Vagina (tissue), 2 donors: ENCODE data around the gene MGAT3. TPM values are rescaled to one million over a fixed set of nuclear protein-coding genes. Genes with fewer than 3 reads are reported as not detected.

Source experiments
- DNase-seq, 2 donors: peaks; one replicate each; pipeline ENCODE4 v3.0.0-alpha.2; 2017; ENCODE audit errors: extremely low spot score in 2 of 2
- H3K27ac ChIP-seq: fragments of 200-600 bp; sonication (generic); one replicate; pipeline ENCODE4 v1.5.1; 2019
- H3K27me3 ChIP-seq: fragments of 200-600 bp; sonication (generic); one replicate; pipeline ENCODE4 v1.5.1; 2019
- H3K36me3 ChIP-seq, 2 donors: fragments of 200-600 bp; sonication (generic); one replicate each; pipeline ENCODE4 v1.5.1; 2017 to 2019
- H3K4me1 ChIP-seq: fragments of 200-600 bp; sonication (generic); one replicate; pipeline ENCODE4 v1.5.1; 2019
- H3K4me3 ChIP-seq, 2 donors: fragments of 200-600 bp; sonication (generic); 1 replicate in 1 of 2; 2 replicates in 1 of 2; pipeline ENCODE4 v1.5.1; 2016 to 2019
- H3K9me3 ChIP-seq: fragments of 200-600 bp; sonication (generic); one replicate; pipeline ENCODE4 v1.5.1; 2019
- POLR2A ChIP-seq, 2 donors: fragments of 450-650 bp; IDR thresholded peaks; one replicate each; pipeline ENCODE4 v1.6.1; 2017; ENCODE audit warnings: antibody characterized with exemption in 2 of 2, mild to moderate bottlenecking in 2 of 2, moderate library complexity in 2 of 2
- POLR2AphosphoS5 ChIP-seq, 2 donors: sonication (generic); formaldehyde crosslinking; IDR thresholded peaks; one replicate each; pipeline ENCODE4 v1.9.0; 2017; ENCODE audit warnings: antibody characterized with exemption in 2 of 2, mild to moderate bottlenecking in 2 of 2, low read depth in 1 of 2; ENCODE audit not compliant: insufficient read depth in 1 of 2
- intact Hi-C: fragments of 100-400 bp; cut with DNase I; formaldehyde crosslinking; loops from one replicate; pipeline ENCODE4 v1.15.1; 2023
- total RNA-seq: library from RNA; depleted of rRNA; stranded (reverse); fragments of >200 nt; gene quantifications from one replicate; pipeline ENCODE4 v1.2.3, GENCODE V29; 2016
- TF ChIP-seq, protein P1 (sequence below), 3 experiments: fragments of 450-650 bp in 2 of 3; fragments of 200-600 bp in 1 of 3; sonication (generic) in 1 of 3; IDR thresholded peaks; one replicate each; pipeline ENCODE4 v1.5.1; 2017 to 2019; ENCODE audit warnings: antibody characterized with exemption in 3 of 3, mild to moderate bottlenecking in 2 of 3, moderate library complexity in 2 of 3

The MGAT3 gene
- total RNA-seq, 1 donor from 2014 or later, result 0.98 TPM

DNA sequence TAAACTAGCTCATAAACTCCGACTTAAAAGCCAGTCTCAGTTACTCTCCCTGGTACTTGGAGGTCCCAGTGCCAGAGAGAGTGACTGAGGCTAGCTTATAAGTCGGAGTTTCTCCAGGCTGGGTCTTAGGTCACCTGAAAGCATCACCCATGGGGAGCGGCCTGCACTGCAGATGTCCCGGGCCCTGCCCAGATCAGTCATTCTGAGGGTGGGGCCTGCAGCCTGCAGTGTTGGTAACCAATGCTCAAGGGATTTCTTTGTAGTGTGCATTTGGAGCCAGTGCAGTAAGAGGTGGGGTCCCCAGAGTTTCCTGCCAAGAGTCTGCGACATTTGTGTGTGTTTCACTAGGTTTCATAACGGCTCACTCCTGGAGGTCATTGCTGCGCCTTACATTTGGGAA lies 42.4 kb upstream of the MGAT3 start:
- intact Hi-C loops, result no loop called here
- peaks cover 22% of the 10 kb centered on the region for H3K4me1 ChIP-seq
- H3K27me3 ChIP-seq, result no peaks in the 10 kb centered on the region
- H3K27ac ChIP-seq, result no peak overlapping the region
- TF ChIP-seq POLR2A (IDR thresholded peaks at IDR 0.05) (no peak), POLR2AphosphoS5 (IDR thresholded peaks at IDR 0.05; ENCODE audit: insufficient read depth in 1 of 2, low read depth in 1 of 2) (no peak)
- DNase-seq, result no peak
- H3K4me3 ChIP-seq, result no peak overlapping the region
- no peaks in the 10 kb centered on the region for H3K9me3 ChIP-seq
- H3K36me3 ChIP-seq, result peaks cover 0 to 45% of the 10 kb centered on the region in 2 donors

DNA sequence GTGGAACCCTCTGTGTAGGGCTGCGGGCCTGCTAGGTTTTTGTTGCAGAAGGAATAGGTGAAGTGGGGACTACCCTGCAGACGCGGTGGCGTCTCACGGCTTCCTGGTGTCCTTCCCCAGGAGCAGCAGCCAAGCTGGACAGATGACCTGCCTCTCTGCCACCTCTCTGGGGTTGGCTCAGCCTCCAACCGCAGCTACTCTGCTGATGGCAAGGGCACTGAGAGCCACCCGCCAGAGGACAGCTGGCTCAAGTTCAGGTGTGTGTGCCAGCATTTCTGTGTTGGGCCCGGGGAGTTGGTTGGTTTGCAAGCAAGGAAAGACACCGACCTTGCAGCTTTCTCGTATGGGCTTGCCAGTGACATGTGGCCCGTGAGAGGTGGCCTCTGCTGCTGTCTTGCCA lies 41.9 kb upstream of the MGAT3 start:
- H3K27me3 ChIP-seq, result no peaks in the 10 kb centered on the region
- H3K9me3 ChIP-seq, result no peaks in the 10 kb centered on the region
- no peak overlapping the region for H3K27ac ChIP-seq
- H3K4me3 ChIP-seq, result no peak overlapping the region
- peaks cover 20% of the 10 kb centered on the region for H3K4me1 ChIP-seq
- intact Hi-C loops, result no loop called here
- peaks cover 0 to 49% of the 10 kb centered on the region in 2 donors for H3K36me3 ChIP-seq
- TF ChIP-seq POLR2A (IDR thresholded peaks at IDR 0.05), result no peak
- DNase-seq, result no peak

DNA sequence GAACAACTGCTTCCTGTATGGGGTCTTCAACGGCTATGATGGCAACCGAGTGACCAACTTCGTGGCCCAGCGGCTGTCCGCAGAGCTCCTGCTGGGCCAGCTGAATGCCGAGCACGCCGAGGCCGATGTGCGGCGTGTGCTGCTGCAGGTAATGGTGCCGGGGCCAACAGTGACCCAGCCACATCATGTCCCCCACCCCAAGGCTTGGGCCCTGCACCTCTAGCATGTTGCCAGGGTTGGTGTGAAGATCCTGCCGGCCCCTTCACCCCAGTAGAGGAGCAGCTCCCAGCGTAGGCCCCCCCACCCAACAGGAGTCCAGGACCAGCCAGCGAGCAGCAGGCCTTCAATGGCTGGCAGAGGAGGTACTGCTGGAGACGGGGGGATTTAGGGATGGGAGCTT lies 41.3 kb upstream of the MGAT3 start:
- DNase-seq, result no peak
- no peak overlapping the region for H3K27ac ChIP-seq
- H3K9me3 ChIP-seq, result no peaks in the 10 kb centered on the region
- TF ChIP-seq POLR2A (IDR thresholded peaks at IDR 0.05), result no peak
- TF ChIP-seq, protein P1, sequence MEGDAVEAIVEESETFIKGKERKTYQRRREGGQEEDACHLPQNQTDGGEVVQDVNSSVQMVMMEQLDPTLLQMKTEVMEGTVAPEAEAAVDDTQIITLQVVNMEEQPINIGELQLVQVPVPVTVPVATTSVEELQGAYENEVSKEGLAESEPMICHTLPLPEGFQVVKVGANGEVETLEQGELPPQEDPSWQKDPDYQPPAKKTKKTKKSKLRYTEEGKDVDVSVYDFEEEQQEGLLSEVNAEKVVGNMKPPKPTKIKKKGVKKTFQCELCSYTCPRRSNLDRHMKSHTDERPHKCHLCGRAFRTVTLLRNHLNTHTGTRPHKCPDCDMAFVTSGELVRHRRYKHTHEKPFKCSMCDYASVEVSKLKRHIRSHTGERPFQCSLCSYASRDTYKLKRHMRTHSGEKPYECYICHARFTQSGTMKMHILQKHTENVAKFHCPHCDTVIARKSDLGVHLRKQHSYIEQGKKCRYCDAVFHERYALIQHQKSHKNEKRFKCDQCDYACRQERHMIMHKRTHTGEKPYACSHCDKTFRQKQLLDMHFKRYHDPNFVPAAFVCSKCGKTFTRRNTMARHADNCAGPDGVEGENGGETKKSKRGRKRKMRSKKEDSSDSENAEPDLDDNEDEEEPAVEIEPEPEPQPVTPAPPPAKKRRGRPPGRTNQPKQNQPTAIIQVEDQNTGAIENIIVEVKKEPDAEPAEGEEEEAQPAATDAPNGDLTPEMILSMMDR (IDR thresholded peaks at IDR 0.05), result no peak
- TF ChIP-seq POLR2AphosphoS5 (IDR thresholded peaks at IDR 0.05; ENCODE audit: insufficient read depth in 1 of 2, low read depth in 1 of 2), result no peak
- no peaks in the 10 kb centered on the region for H3K27me3 ChIP-seq
- peaks cover 20% of the 10 kb centered on the region for H3K4me1 ChIP-seq
- no peak overlapping the region for H3K4me3 ChIP-seq
- intact Hi-C loops, result no loop called here
- H3K36me3 ChIP-seq, result peaks cover 0 to 54% of the 10 kb centered on the region in 2 donors

DNA sequence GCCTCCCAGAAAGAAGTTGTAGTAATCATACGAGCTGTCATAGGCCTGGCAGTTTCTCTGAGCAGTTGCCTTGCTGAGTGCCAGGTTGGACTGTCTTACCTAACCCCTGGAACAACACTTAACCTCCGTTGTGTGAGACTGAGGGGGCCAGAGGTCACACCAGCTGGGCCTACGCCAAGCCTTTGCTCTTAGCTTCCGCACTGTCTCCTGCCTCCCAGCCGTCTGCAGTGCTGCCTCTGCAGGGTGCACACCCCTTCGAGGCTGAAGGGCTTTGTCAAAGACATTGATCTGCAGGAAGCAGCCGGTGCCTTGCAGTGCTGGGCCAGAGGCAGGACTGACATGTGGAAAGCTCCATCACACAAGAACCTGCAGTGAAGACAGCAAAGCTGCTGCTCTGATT lies 40.5 kb upstream of the MGAT3 start:
- intact Hi-C loops, result no loop called here
- DNase-seq, result no peak
- Histone ChIP-seq H3K9me3 (no peaks in the 10 kb centered on the region), H3K4me3 (no peak overlapping the region), H3K36me3 (peaks cover 0 to 59% of the 10 kb centered on the region in 2 donors), H3K27me3 (no peaks in the 10 kb centered on the region), H3K4me1 (peaks cover 20% of the 10 kb centered on the region), H3K27ac (no peak overlapping the region)
- TF ChIP-seq POLR2A (IDR thresholded peaks at IDR 0.05) (no peak), POLR2AphosphoS5 (IDR thresholded peaks at IDR 0.05; ENCODE audit: insufficient read depth in 1 of 2, low read depth in 1 of 2) (no peak)
- TF ChIP-seq, protein P1 (IDR thresholded peaks at IDR 0.05), result no peak

DNA sequence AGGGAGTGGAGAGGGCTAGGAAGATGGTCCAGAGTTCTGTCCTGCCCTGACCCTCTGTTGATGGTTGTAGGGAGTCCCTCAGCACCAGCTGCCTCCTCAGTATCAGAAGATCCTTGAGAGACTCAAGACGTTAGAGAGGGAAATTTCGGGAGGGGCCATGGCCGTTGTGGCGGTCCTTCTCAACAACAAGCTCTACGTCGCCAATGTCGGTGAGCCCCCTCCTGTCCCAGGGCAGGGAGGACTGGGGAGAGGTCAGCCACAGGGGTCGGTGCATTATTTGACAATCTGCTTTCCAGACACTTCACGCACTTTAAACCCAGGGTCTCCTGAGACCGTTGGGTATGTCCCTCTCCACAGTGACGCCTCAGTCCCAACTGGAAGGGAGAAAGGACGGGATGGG lies 39.2 kb upstream of the MGAT3 start:
- intact Hi-C loops, result no loop called here

DNA sequence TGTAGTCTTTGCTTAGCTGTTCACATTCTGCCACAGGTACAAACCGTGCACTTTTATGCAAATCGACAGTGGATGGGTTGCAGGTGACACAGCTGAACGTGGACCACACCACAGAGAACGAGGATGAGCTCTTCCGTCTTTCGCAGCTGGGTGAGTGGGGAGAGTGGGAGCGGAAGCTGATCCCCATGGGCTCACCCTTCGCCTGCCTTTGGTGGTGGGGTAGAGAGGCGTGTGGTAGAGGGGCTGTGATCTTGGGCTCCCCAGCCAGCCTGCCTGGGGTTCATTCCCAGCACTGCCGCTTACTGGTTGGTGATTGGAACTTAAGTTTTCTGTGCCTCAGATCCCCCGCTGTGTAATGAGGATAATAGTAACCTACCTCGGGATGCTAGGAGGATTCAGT lies 38.1 kb upstream of the MGAT3 start:
- H3K36me3 ChIP-seq, result peaks cover 0 to 75% of the 10 kb centered on the region in 2 donors
- H3K4me1 ChIP-seq, result peaks cover 14% of the 10 kb centered on the region

More for the DNA sequence above, 39.2 kb upstream of the MGAT3 start:
- H3K4me1 ChIP-seq, result peaks cover 14% of the 10 kb centered on the region
- no peak overlapping the region for H3K4me3 ChIP-seq
- H3K27me3 ChIP-seq, result no peaks in the 10 kb centered on the region
- H3K27ac ChIP-seq, result no peak overlapping the region
- no peak for DNase-seq
- no peaks in the 10 kb centered on the region for H3K9me3 ChIP-seq
- TF ChIP-seq, protein P1 (IDR thresholded peaks at IDR 0.05), result no peak
- TF ChIP-seq POLR2A (IDR thresholded peaks at IDR 0.05), result no peak
- no peak for TF ChIP-seq POLR2AphosphoS5 (IDR thresholded peaks at IDR 0.05; ENCODE audit: insufficient read depth in 1 of 2, low read depth in 1 of 2)
- H3K36me3 ChIP-seq, result peaks cover 0 to 68% of the 10 kb centered on the region in 2 donors

More for the DNA sequence above, 38.1 kb upstream of the MGAT3 start:
- no peaks in the 10 kb centered on the region for H3K9me3 ChIP-seq
- DNase-seq, result no peak
- no peak overlapping the region for H3K4me3 ChIP-seq
- H3K27ac ChIP-seq, result no peak overlapping the region
- no peaks in the 10 kb centered on the region for H3K27me3 ChIP-seq
- intact Hi-C loops, result no loop called here
- TF ChIP-seq, protein P1 (IDR thresholded peaks at IDR 0.05), result no peak
- TF ChIP-seq POLR2A (IDR thresholded peaks at IDR 0.05) (no peak), POLR2AphosphoS5 (IDR thresholded peaks at IDR 0.05; ENCODE audit: insufficient read depth in 1 of 2, low read depth in 1 of 2) (no peak)
